ENCODE results near the gene HES5. TPM values are rescaled to one million over a fixed set of nuclear protein-coding genes. Genes with fewer than 3 reads are reported as not detected.

Gene HES5
- total and polyA plus RNA-seq, 10 of the 15 experiments (the other 5 are each of a cell fraction or from before 2014, with no cell fraction given), result 0.12 to 0.15 TPM; not detected in 8

GRCh38 chr1:2486558-2486957 is 43.5 kb downstream of the HES5 start:
- TF ChIP-seq ASH2L (IDR thresholded peaks at IDR 0.05; ENCODE audit: borderline replicate concordance, low read depth), result no peak
- TF ChIP-seq RFX5 (IDR thresholded peaks at IDR 0.05; ENCODE audit: low read depth, low read length), result no peak
- no peak for TF ChIP-seq SPI1 (IDR thresholded peaks at IDR 0.05; ENCODE audit: borderline replicate concordance, insufficient read depth, low read depth, low read length)
- TF ChIP-seq NKRF (conservative IDR thresholded peaks at IDR 0.05), result no peak
- no peak for TF ChIP-seq NR2F1 (conservative IDR thresholded peaks at IDR 0.05)
- TF ChIP-seq BRCA1 (IDR thresholded peaks at IDR 0.05; ENCODE audit: low read depth, low read length), result no peak
- no peak for TF ChIP-seq POU2F2 (IDR thresholded peaks at IDR 0.05; ENCODE audit: borderline replicate concordance, low read depth, low read length)
- no peak for TF ChIP-seq STAT3 (IDR thresholded peaks at IDR 0.05; ENCODE audit: low read depth, low read length)
- no peak for TF ChIP-seq IKZF1 (conservative IDR thresholded peaks at IDR 0.05)
- H3K4me3 ChIP-seq, result no peak overlapping the region
- CTCF ChIA-PET, result no interaction called here
- SMC1A ChIA-PET (ENCODE audit: uncharacterized antibody, unreplicated experiment), result no interaction called here
- POLR2A ChIA-PET, result no interaction called here
- no peak overlapping the region for H3K4me2 ChIP-seq (ENCODE audit: control insufficient read depth, insufficient read depth)
- ATAC-seq, result no peak
- H3K9me3 ChIP-seq (replicated peaks; ENCODE audit: control insufficient read depth, insufficient read depth, low read length), result peaks cover 4% of the 10 kb centered on the region; the same call in 1 of the 3 replicates
- H3K9ac ChIP-seq (ENCODE audit: control insufficient read depth, insufficient read depth, low read length), result no peak overlapping the region
- no peak overlapping the region for H3K27ac ChIP-seq (ENCODE audit: control insufficient read depth, insufficient read depth)
- intact Hi-C loops (cut with micrococcal nuclease; ENCODE audit: unreplicated experiment), result no loop called here
- no peak overlapping the region for H2AFZ ChIP-seq (ENCODE audit: control insufficient read depth, low read depth, low read length)
- H3K4me1 ChIP-seq (ENCODE audit: control insufficient read depth, insufficient read depth, low read length), result no peaks in the 10 kb centered on the region
- RAD21 ChIA-PET (ENCODE audit: unreplicated experiment), result no interaction called here
- no TSS peak for BruUV-seq (replicated peaks)
- H3K27me3 ChIP-seq (replicated peaks in 1 of 2; ENCODE audit: control insufficient read depth in 2 of 2, insufficient read depth in 2 of 2, low read length in 1 of 2), result no peaks in the 10 kb centered on the region
- no peaks in the 10 kb centered on the region for H3K36me3 ChIP-seq (ENCODE audit: control insufficient read depth in 2 of 2, insufficient read depth in 2 of 2, low read length in 1 of 2)
- H4K20me1 ChIP-seq (ENCODE audit: control insufficient read depth, insufficient read depth), result no peaks in the 10 kb centered on the region
- no peak for DNase-seq (ENCODE audit: low read depth, low spot score)
- H3K79me2 ChIP-seq (ENCODE audit: control insufficient read depth, insufficient read depth, low read length), result no peaks in the 10 kb centered on the region
- WGBS (ENCODE audit: insufficient coverage, insufficient replicate concordance, low lambda C conversion rate, missing lambda C conversion rate), result 25% methylated on average over 9 of the region's 9 CpGs
- in situ Hi-C loops (cut with MboI), result no loop called here
- no peak for FAIRE-seq
